Mesenchymal stem cell (in vitro differentiated cells and primary cell): ENCODE data around the gene CARD19.

Experiments
- DNase-seq: peaks from one replicate; pipeline ENCODE4 v3.0.0-alpha.2; 2013
- H2AFZ ChIP-seq: one replicate; pipeline ENCODE4 v1.6.1; 2013; ENCODE audit warnings: low read depth, mild to moderate bottlenecking, control low read depth, inconsistent platforms, low read length, moderate library complexity
- H2AK5ac ChIP-seq: 2 replicates; pipeline ENCODE4 v1.6.1; 2013; ENCODE audit warnings: low read length, moderate library complexity, mild to moderate bottlenecking, inconsistent platforms; ENCODE audit not compliant: severe bottlenecking
- H2BK120ac ChIP-seq: one replicate; pipeline ENCODE4 v1.6.1; 2013; ENCODE audit warnings: low read depth, mild to moderate bottlenecking, inconsistent platforms, low read length, moderate library complexity
- H2BK12ac ChIP-seq, 2 experiments: one replicate each; pipeline ENCODE4 v1.6.1; 2013; ENCODE audit warnings: inconsistent platforms in 2 of 2, low read length in 2 of 2, mild to moderate bottlenecking in 2 of 2, moderate library complexity in 2 of 2, control low read depth in 1 of 2
- H2BK15ac ChIP-seq: one replicate; pipeline ENCODE4 v1.6.1; 2013; ENCODE audit warnings: mild to moderate bottlenecking, low read depth, inconsistent platforms; ENCODE audit not compliant: poor library complexity, severe bottlenecking
- H2BK5ac ChIP-seq: 2 replicates; pipeline ENCODE4 v1.6.1; 2013; ENCODE audit warnings: low read depth, mild to moderate bottlenecking, low read length, control low read depth, inconsistent platforms; ENCODE audit not compliant: poor library complexity, severe bottlenecking
- H3K14ac ChIP-seq, 2 experiments: one replicate each; pipeline ENCODE4 v1.6.1; 2013; ENCODE audit warnings: inconsistent platforms in 2 of 2, low read length in 2 of 2, control low read depth in 1 of 2, mild to moderate bottlenecking in 1 of 2, moderate library complexity in 1 of 2
- H3K18ac ChIP-seq, 2 experiments: one replicate each; pipeline ENCODE4 v1.6.1; 2013; ENCODE audit warnings: inconsistent platforms in 2 of 2, low read length in 2 of 2, control low read depth in 1 of 2, low read depth in 1 of 2, mild to moderate bottlenecking in 1 of 2
- H3K23ac ChIP-seq, 2 experiments: one replicate each; pipeline ENCODE4 v1.6.1; 2013; ENCODE audit warnings: inconsistent platforms in 2 of 2, low read length in 2 of 2, mild to moderate bottlenecking in 2 of 2, moderate library complexity in 2 of 2, control low read depth in 1 of 2
- H3K27ac ChIP-seq: 2 replicates; pipeline ENCODE4 v1.5.1; 2013; ENCODE audit warnings: mild to moderate bottlenecking, moderate library complexity, low read length, control low read depth, inconsistent platforms; ENCODE audit not compliant: poor library complexity, severe bottlenecking
- H3K27me3 ChIP-seq, 2 experiments: 2 replicates each; pipeline versions ENCODE4 v1.6.1 to v1.7.0; 2013; ENCODE audit warnings: low read length in 2 of 2, mild to moderate bottlenecking in 2 of 2, moderate library complexity in 2 of 2, control low read depth in 1 of 2, inconsistent platforms in 1 of 2; ENCODE audit not compliant: control insufficient read depth in 1 of 2, insufficient read depth in 1 of 2
- H3K36me3 ChIP-seq, 2 experiments: 2 replicates each; pipeline versions ENCODE4 v1.6.1 to v1.7.0; 2013; ENCODE audit warnings: low read length in 2 of 2, control low read depth in 1 of 2, inconsistent platforms in 1 of 2, low read depth in 1 of 2, mild to moderate bottlenecking in 1 of 2; ENCODE audit not compliant: insufficient read depth in 2 of 2, control insufficient read depth in 1 of 2
- H3K4ac ChIP-seq, 2 experiments: one replicate each; pipeline ENCODE4 v1.6.1; 2013; ENCODE audit warnings: inconsistent platforms in 2 of 2, low read length in 2 of 2, mild to moderate bottlenecking in 2 of 2, moderate library complexity in 2 of 2, control low read depth in 1 of 2, low read depth in 1 of 2
- H3K4me1 ChIP-seq: 2 replicates; pipeline ENCODE4 v1.6.1; 2013; ENCODE audit warnings: low read depth, low read length, control low read depth; ENCODE audit not compliant: control insufficient read depth, insufficient read depth
- H3K4me2 ChIP-seq: 2 replicates; pipeline ENCODE4 v1.6.1; 2013; ENCODE audit warnings: low read length, mild to moderate bottlenecking, inconsistent platforms; ENCODE audit not compliant: poor library complexity, severe bottlenecking
- H3K4me3 ChIP-seq, 2 experiments: 2 replicates each; pipeline versions ENCODE4 v1.5.1 to v1.7.0; 2013; ENCODE audit warnings: low read length in 2 of 2, mild to moderate bottlenecking in 2 of 2, control low read depth in 1 of 2, low read depth in 1 of 2; ENCODE audit not compliant: insufficient read depth in 1 of 2
- H3K79me1 ChIP-seq: replicated peaks from 2 replicates; pipeline ENCODE4 v1.6.1; 2013; ENCODE audit warnings: mild to moderate bottlenecking, control low read depth, low read length, inconsistent platforms; ENCODE audit not compliant: poor library complexity, severe bottlenecking
- H3K9ac ChIP-seq: 2 replicates; pipeline ENCODE4 v1.7.0; 2013; ENCODE audit warnings: mild to moderate bottlenecking, low read length, moderate library complexity
- H3K9me3 ChIP-seq: 2 replicates; pipeline ENCODE4 v1.7.0; 2013; ENCODE audit warnings: mild to moderate bottlenecking, low read length; ENCODE audit not compliant: control insufficient read depth
- H4K8ac ChIP-seq: one replicate; pipeline ENCODE4 v1.6.1; 2013; ENCODE audit warnings: inconsistent platforms, mild to moderate bottlenecking, low read length, moderate library complexity
- H4K91ac ChIP-seq: one replicate; pipeline ENCODE4 v1.6.1; 2013; ENCODE audit warnings: mild to moderate bottlenecking, low read length, inconsistent platforms
- WGBS: methylation state at CpG from one replicate; pipeline ENCODE4 v1.1.7; 2013; ENCODE audit warnings: mixed read lengths; 5-methylcytosine and 5-hydroxymethylcytosine counted together

The CARD19 gene

GRCh38 chr9:93096811-93097382 lies 880 bp downstream of the CARD19 start:
- DNase-seq = peak; percentile 31
- peak overlapping the region; percentile 18 for H4K91ac ChIP-seq

GRCh38 chr9:93097511-93098201 lies 1.6 kb downstream of the CARD19 start:
- H3K36me3 ChIP-seq = peaks cover 0 to 9% of the 10 kb centered on the region in 2 experiments
- peak overlapping the region; percentile 49 for H2BK5ac ChIP-seq

More at GRCh38 chr9:93096811-93097382, 880 bp downstream of the CARD19 start:
- Histone ChIP-seq H2BK15ac (no peak overlapping the region), H3K4ac (peak overlapping the region; percentile 21 to 83), H2AK5ac (peak overlapping the region; percentile 75), H2BK5ac (no peak overlapping the region), H3K36me3 (peaks cover 0 to 9% of the 10 kb centered on the region in 2 experiments), H3K27me3 (no peaks in the 10 kb centered on the region), H3K23ac (no peak overlapping the region), H4K8ac (peak overlapping the region; percentile 45), H3K9me3 (no peaks in the 10 kb centered on the region), H3K4me2 (peak overlapping the region; percentile 67), H3K4me3 (peak overlapping the region; percentile 92 to 98), H3K9ac (peak overlapping the region; percentile 93), H2BK12ac (peak overlapping the region in 1 of 2 experiments; percentile 68), H3K27ac (peak overlapping the region; percentile 31), H3K14ac (peak overlapping the region in 1 of 2 experiments; percentile 86), H2AFZ (no peak overlapping the region), H2BK120ac (peak overlapping the region; percentile 9), H3K18ac (peak overlapping the region; percentile 91 to 97), H3K4me1 (peaks cover 49% of the 10 kb centered on the region), H3K79me1 (peaks cover 4% of the 10 kb centered on the region)
- WGBS = 30% methylated on average over 16 of the region's 16 CpGs

GRCh38 chr9:93098236-93098946 lies 2.4 kb downstream of the CARD19 start:
- Histone ChIP-seq H3K14ac (peak overlapping the region in 1 of 2 experiments; percentile 14), H2BK120ac (peak overlapping the region; percentile 95), H3K27ac (peak overlapping the region; percentile 91), H3K9ac (peak overlapping the region; percentile 93), H4K91ac (peak overlapping the region; percentile 77), H2AFZ (no peak overlapping the region), H3K4me3 (peak overlapping the region in 1 of 2 experiments; percentile 98), H3K79me1 (peaks cover 4% of the 10 kb centered on the region), H3K27me3 (no peaks in the 10 kb centered on the region), H3K23ac (no peak overlapping the region), H3K18ac (peak overlapping the region; percentile 30 to 97), H3K4me2 (peak overlapping the region; percentile 62), H2BK15ac (peak overlapping the region; percentile 88), H2BK5ac (peak overlapping the region; percentile 49), H2BK12ac (peak overlapping the region; percentile 34 to 49), H2AK5ac (peak overlapping the region; percentile 11), H4K8ac (peak overlapping the region; percentile 95), H3K4me1 (peaks cover 42% of the 10 kb centered on the region), H3K36me3 (peaks cover 0 to 9% of the 10 kb centered on the region in 2 experiments), H3K9me3 (no peaks in the 10 kb centered on the region), H3K4ac (peak overlapping the region; percentile 43 to 55)
- 24% methylated on average over 15 of the region's 15 CpGs for WGBS
- DNase-seq = peak; percentile 97

More at GRCh38 chr9:93097511-93098201, 1.6 kb downstream of the CARD19 start:
- peak overlapping the region; percentile 77 for H4K91ac ChIP-seq
- H3K9me3 ChIP-seq = no peaks in the 10 kb centered on the region
- H3K4me2 ChIP-seq = peak overlapping the region; percentile 67
- peak overlapping the region in 1 of 2 experiments; percentile 78 for H3K14ac ChIP-seq
- no peaks in the 10 kb centered on the region for H3K27me3 ChIP-seq
- 84% methylated on average over 11 of the region's 11 CpGs for WGBS
- H2AK5ac ChIP-seq = peak overlapping the region; percentile 11
- peak overlapping the region; percentile 30 to 97 for H3K18ac ChIP-seq
- peak overlapping the region; percentile 91 for H3K27ac ChIP-seq
- peak overlapping the region in 1 of 2 experiments; percentile 98 for H3K4me3 ChIP-seq
- H2AFZ ChIP-seq = no peak overlapping the region
- peaks cover 4% of the 10 kb centered on the region for H3K79me1 ChIP-seq
- peak overlapping the region; percentile 95 for H4K8ac ChIP-seq
- peak overlapping the region; percentile 62 for H2BK15ac ChIP-seq
- peak; percentile 43 for DNase-seq
- H3K4me1 ChIP-seq = peaks cover 43% of the 10 kb centered on the region
- H3K4ac ChIP-seq = peak overlapping the region; percentile 55 to 83
- H2BK120ac ChIP-seq = peak overlapping the region; percentile 95
- H2BK12ac ChIP-seq = peak overlapping the region; percentile 34 to 67
- peak overlapping the region; percentile 93 for H3K9ac ChIP-seq
- H3K23ac ChIP-seq = no peak overlapping the region
